NOMO-1 treated with DMSO at 0.1 percent for 48 hours (cell line): ENCODE results near the gene NSA2.

Experiments used
- DNase-seq: peaks from one replicate; lab custom pipeline; 2025; ENCODE audit not compliant: unreplicated experiment; lab: John Stamatoyannopoulos, UW

Gene NSA2

DNA sequence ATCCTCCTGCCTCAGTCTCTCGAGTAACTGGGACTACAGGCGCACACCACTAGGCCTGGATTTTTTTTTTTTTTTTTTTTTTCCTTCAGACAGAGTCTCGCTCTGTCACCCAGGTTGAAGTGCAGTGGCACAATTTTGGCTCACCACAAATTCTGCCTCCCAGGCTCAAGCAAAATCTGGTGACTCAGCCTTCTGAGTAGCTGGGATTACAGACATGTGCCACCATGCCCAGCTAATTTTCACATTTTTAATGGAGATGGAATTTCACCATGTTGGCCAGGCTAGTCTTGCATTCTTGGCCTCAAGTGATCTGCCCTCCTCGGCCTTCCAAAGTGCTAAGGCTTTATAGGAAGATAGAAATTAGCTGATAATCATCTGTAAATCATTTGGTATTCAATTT lies 43.9 kb downstream of the NSA2 start:
- no peak for DNase-seq

DNA sequence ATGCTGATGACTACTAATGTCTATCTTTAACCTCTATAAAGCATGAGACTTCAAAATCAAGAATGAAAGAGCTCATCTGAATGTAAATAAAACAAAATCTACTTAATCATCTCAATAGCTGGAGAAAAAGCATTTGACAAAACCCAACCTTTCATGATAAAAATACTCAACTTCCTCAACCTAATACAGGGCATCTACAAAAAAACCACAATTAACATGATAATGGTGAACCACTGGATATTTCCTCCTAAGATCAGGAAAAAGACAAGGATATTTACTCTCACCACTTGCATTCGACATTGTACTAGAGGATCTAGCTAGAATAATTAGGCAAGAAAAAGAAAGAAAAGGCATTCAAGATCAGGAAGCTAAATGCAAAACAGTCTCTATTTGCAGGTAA lies 49.8 kb downstream of the NSA2 start:
- no peak for DNase-seq

DNA sequence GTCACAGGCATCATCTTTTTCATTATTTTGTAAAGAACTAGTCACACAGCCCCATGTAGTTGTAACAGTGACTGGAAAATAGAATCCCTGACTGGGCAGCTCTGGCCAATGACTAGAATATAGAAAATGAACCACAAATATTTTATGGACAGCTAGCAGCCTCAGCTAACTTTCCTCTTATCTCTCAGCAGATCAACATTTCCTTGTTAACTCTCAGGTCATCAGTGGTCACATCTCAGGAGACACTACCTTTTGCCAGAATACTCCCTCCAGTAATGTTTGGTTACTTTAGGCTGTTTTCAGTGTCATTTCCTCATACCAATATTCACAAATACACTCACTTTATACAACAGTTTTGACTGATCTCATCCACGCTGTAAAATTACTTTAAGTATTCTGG lies 55.2 kb downstream of the NSA2 start:
- no peak for DNase-seq

DNA sequence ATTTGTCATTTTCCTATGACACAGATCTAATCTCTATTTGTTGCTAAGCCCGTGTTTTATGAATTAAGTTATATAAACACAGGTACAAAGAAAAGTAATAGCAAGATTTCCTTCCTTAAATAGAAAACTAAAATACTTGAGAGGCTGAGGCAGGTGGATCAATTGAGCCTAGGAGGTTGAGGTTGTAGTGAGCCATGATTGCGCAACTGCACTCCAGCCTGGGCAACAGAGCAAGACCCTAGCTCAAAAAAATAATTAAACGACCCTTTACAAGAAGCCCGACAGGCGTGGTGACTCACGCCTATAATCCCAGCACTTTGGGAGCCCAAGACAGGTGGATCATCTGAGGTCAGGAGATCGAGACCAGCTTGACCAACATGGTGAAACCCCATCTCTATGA lies 62.4 kb downstream of the NSA2 start:
- DNase-seq, result no peak
